GDM1 (cell line): ENCODE data around the gene TMEM126A.
A peak's percentile ranks its signal among the peaks of the same experiment; 100 is the strongest.
"Not testable (repeated sequence)": the region's sequence is repeated elsewhere in the genome, so short reads cannot be mapped to it uniquely, and the experiment has no call there.

Experiments used
- DNase-seq: peaks from one replicate; lab custom pipeline; 2025; lab: John Stamatoyannopoulos, UW

The TMEM126A gene

GRCh38 chr11:85658180-85658579 lies 10.4 kb downstream of the TMEM126A start:
- DNase-seq = no peak

- DNase-seq = no peak
Measured at GRCh38 chr11:85661972-85662664, 14.4 kb downstream of the TMEM126A start.

GRCh38 chr11:85663080-85663752 lies 15.4 kb downstream of the TMEM126A start:
- DNase-seq = no peak

- peak; percentile 46 for DNase-seq
Measured at GRCh38 chr11:85663753-85664614, 16.2 kb downstream of the TMEM126A start.

GRCh38 chr11:85664615-85665481 lies 17.1 kb downstream of the TMEM126A start, which contains the start of gene CREBZF:
TSS of gene CREBZF (minus strand) at chr11:85665129. CDS start at chr11:85664875, 254 bp downstream.
- DNase-seq = peak; percentile 89

- DNase-seq = no peak
Measured at GRCh38 chr11:85665733-85666132, 18.0 kb downstream of the TMEM126A start.

- no peak for DNase-seq
Measured at GRCh38 chr11:85666687-85667086, 18.9 kb downstream of the TMEM126A start.

- DNase-seq = no peak
Measured at GRCh38 chr11:85668157-85668556, 20.4 kb downstream of the TMEM126A start.

- DNase-seq = not testable (repeated sequence)
Measured at GRCh38 chr11:85670949-85671663, 23.3 kb downstream of the TMEM126A start.

- DNase-seq = no peak
Measured at GRCh38 chr11:85672105-85672902, 24.5 kb downstream of the TMEM126A start.

GRCh38 chr11:85673393-85673792 lies 25.6 kb downstream of the TMEM126A start:
- DNase-seq = no peak

- no peak for DNase-seq
Measured at GRCh38 chr11:85679576-85679975, 31.8 kb downstream of the TMEM126A start.

GRCh38 chr11:85680897-85681296 lies 33.1 kb downstream of the TMEM126A start:
- DNase-seq = no peak

GRCh38 chr11:85682330-85683305 lies 34.9 kb downstream of the TMEM126A start:
- DNase-seq = peak; percentile 54

- no peak for DNase-seq
Measured at GRCh38 chr11:85685125-85685819, 37.5 kb downstream of the TMEM126A start.

GRCh38 chr11:85685820-85686459 lies 38.2 kb downstream of the TMEM126A start, which contains the start of gene CCDC89:
TSS of gene CCDC89 (minus strand) at chr11:85686195. CDS start at chr11:85686130, 65 bp downstream.
- DNase-seq = no peak

- DNase-seq = no peak
Measured at GRCh38 chr11:85694385-85694980, 46.7 kb downstream of the TMEM126A start.
